Epithelial cell of proximal tubule (primary cell): ENCODE measurements around the gene CLEC4D. TPM values are rescaled to one million over a fixed set of nuclear protein-coding genes. Genes with fewer than 3 reads are reported as not detected.

Experiments used
- DNase-seq: peaks from one replicate; pipeline ENCODE4 v3.0.0-alpha.2; 2011; ENCODE audit warnings: low read depth
- H3K4me3 ChIP-seq: 2 replicates; pipeline ENCODE4 v1.5.1; 2011; ENCODE audit warnings: low read depth, mild to moderate bottlenecking, low read length
- CTCF ChIP-seq: conservative IDR thresholded peaks from 2 replicates; pipeline ENCODE4 v1.5.1; 2012; ENCODE audit warnings: low read depth, mild to moderate bottlenecking, low read length
- total RNA-seq: library from RNA; depleted of rRNA; stranded (reverse); fragments of >200 nt; gene quantifications from 2 replicates; pipeline ENCODE4 v1.2.3, GENCODE V29; 2015

CLEC4D gene
- not detected in 2 replicates for total RNA-seq

DNA sequence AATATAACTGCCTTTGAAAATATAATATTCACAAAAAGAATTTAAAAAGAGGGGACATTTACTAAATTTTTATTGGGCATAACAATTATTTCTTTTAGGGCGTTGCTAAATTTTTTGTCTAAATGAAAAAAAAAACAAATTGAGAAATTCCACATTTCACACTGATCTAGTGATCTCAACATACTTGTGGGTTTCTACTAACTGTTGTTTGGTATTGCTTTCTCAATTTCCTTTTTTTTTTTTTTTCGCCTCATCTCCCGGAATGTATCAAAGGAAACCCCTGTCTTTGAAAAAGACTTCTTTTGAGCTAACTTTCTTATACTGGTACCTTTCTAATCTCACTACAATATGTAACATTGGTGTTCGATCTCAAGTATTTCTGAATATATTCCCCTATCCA lies at the start of gene CLEC4D:
Gene CLEC4D, plus strand, starts transcription at position 248 of the 400 bp plus-strand sequence. CDS start 230 bp downstream, outside the sequence.
- no peak within 1 kb of the TSS for H3K4me3 ChIP-seq
- no peak for DNase-seq
- no peak for TF ChIP-seq CTCF

- H3K4me3 ChIP-seq, result no peak overlapping the region
- no peak for DNase-seq
- TF ChIP-seq CTCF, result no peak
These were observed 47.9 kb upstream of the CLEC4D start for GRCh38 chr12:8465301-8465996.

DNA sequence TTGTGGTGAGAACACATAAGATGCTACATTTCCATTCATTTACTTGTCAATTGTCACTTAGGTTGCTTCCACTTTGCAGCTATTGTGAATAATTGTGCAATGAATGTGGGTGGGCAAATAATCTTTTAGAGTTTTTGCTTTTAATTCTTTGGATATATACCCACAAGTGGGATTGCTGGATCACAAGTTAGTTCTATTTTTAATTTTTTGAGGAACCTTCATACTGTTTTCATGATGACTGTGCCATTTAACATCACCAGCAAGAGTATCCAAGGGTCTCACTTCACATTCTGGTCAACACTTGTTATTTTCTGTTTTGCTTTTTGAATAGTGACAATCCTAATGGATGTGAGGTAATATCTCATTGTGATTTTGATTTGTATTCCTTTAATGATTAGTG lies 47.1 kb upstream of the CLEC4D start:
- TF ChIP-seq CTCF, result no peak
- DNase-seq, result no peak
- no peak overlapping the region for H3K4me3 ChIP-seq

DNA sequence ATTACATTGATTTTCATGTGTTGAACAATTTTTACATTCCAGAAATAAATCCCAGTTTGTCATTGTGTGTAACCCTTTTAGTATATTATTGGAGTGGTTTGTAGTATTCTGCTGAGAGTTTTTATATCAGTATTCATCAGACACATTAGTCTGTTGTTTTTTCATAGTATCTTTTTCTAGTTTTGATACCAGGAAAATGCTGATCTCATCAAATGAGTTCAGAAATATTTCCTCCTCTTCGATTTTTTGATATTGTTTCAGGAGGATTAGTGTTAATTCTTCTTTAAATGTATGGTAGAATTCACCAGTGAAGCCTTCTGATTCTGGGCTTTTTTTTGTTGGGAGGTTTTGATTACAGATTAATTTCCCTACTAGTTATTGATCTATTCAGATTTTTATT lies 42.2 kb upstream of the CLEC4D start:
- DNase-seq, result no peak
- no peak overlapping the region for H3K4me3 ChIP-seq
- no peak for TF ChIP-seq CTCF

DNA sequence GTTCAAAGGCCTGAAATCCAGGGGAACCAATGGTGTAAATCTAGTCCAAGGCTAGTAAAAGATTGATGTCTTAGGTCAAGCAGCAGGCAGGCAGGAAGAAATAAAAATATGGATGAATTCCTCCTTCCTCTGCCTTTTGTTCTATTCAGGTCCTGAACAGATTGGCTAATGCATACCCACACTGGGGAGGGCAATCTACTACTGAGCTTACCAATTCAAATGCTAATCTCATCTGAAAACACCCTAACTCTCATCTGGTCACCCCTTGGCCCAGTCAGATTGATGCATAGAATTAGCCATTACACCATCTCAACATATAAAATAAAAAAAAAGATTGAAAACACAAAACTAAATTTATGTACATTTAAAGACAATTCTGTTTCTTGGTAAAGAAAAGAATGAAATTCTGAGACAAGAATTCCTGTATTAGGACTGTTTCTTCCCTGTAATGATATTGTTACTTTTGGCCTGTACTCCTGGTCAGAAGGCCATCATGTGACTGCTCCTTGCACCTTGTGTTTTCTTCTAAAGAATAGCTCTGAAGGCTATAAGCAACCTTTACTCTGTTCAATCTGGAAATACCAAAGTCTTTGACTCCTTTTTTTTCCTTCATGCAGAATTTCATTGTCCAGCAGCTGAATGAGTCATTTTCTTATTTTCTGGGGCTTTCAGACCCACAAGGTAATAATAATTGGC lies 37.6 kb upstream of the CLEC4D start:
- no peak for DNase-seq
- H3K4me3 ChIP-seq, result no peak overlapping the region
- no peak for TF ChIP-seq CTCF

- H3K4me3 ChIP-seq, result no peak overlapping the region
- no peak for TF ChIP-seq CTCF
- no peak for DNase-seq
These were observed 30.7 kb upstream of the CLEC4D start for GRCh38 chr12:8482571-8483061.
